SK-N-SH (cell line): ENCODE results near the gene LRRC8D. TPM values are rescaled to one million over a fixed set of nuclear protein-coding genes. Genes with fewer than 3 reads are reported as not detected.
A peak's percentile ranks its signal among the peaks of the same experiment; 100 is the strongest.

ENCODE experiments used
- CHD2 ChIP-seq: fragments of 150-350 bp; IDR thresholded peaks from 2 replicates; pipeline ENCODE4 v1.6.1; 2018; ENCODE audit warnings: low read length; ENCODE audit not compliant: partially characterized antibody
- ELF1 ChIP-seq: IDR thresholded peaks from 2 replicates; pipeline ENCODE4 v1.4.0; 2012
- EP300 ChIP-seq, 2 experiments: IDR thresholded peaks; 2 replicates each; pipeline versions ENCODE4 v1.4.0 to v1.6.1; 2012; ENCODE audit warnings: borderline replicate concordance in 1 of 2, low read depth in 1 of 2, low read length in 1 of 2
- EZH2phosphoT487 ChIP-seq: fragments of 200-600 bp; sonication (generic); IDR thresholded peaks from 2 replicates; pipeline ENCODE4 v1.6.1; 2017; ENCODE audit warnings: low read depth, mixed run types, mild to moderate bottlenecking, antibody characterized with exemption, moderate library complexity, borderline replicate concordance
- FOXJ3 ChIP-seq: sonication (generic); formaldehyde crosslinking; IDR thresholded peaks from 2 replicates; pipeline ENCODE4 v1.5.1; 2020; ENCODE audit warnings: mild to moderate bottlenecking, missing genetic modification reagents
- FOXM1 ChIP-seq: IDR thresholded peaks from 2 replicates; pipeline ENCODE4 v1.4.0; 2012; ENCODE audit warnings: low read depth, mild to moderate bottlenecking
- GABPA ChIP-seq: IDR thresholded peaks from 2 replicates; pipeline ENCODE4 v1.4.0; 2012; ENCODE audit warnings: low read depth, mild to moderate bottlenecking
- JUND ChIP-seq: IDR thresholded peaks from 2 replicates; pipeline ENCODE4 v1.4.0; 2012
- MAX ChIP-seq: IDR thresholded peaks from 2 replicates; pipeline ENCODE4 v1.4.0; 2012; ENCODE audit warnings: low read depth
- MEF2A ChIP-seq: IDR thresholded peaks from 2 replicates; pipeline ENCODE4 v1.4.0; 2012; ENCODE audit warnings: low read depth, borderline replicate concordance
- MXI1 ChIP-seq: IDR thresholded peaks from 2 replicates; pipeline ENCODE4 v1.6.1; 2012; ENCODE audit warnings: mild to moderate bottlenecking, low read depth, low read length, improper control_type of control experiment
- NRF1 ChIP-seq: IDR thresholded peaks from 2 replicates; pipeline ENCODE4 v1.6.1; 2012; ENCODE audit warnings: low read depth, mild to moderate bottlenecking, low read length
- PBX3 ChIP-seq: IDR thresholded peaks from 2 replicates; pipeline ENCODE4; 2012
- RAD21 ChIP-seq: IDR thresholded peaks from 2 replicates; pipeline ENCODE4 v1.6.1; 2012; ENCODE audit warnings: mild to moderate bottlenecking, low read length
- RCOR1 ChIP-seq: fragments of 150-350 bp; IDR thresholded peaks from 2 replicates; pipeline ENCODE4 v1.6.1; 2017; ENCODE audit warnings: antibody characterized with exemption, low read length
- RFX5 ChIP-seq: IDR thresholded peaks from 2 replicates; pipeline ENCODE4 v1.6.1; 2012; ENCODE audit warnings: mild to moderate bottlenecking, improper control_type of control experiment, low read length
- RXRA ChIP-seq: IDR thresholded peaks from 2 replicates; pipeline ENCODE4 v1.4.0; 2012; ENCODE audit warnings: low read depth, mild to moderate bottlenecking, borderline replicate concordance
- SIN3A ChIP-seq: IDR thresholded peaks from 2 replicates; pipeline ENCODE4 v1.6.1; 2012; ENCODE audit warnings: low read depth, mild to moderate bottlenecking, low read length, moderate library complexity, borderline replicate concordance
- USF1 ChIP-seq: IDR thresholded peaks from 2 replicates; pipeline ENCODE4 v1.4.0; 2012; ENCODE audit warnings: low read depth, borderline replicate concordance
- USF2 ChIP-seq: fragments of 150-350 bp; IDR thresholded peaks from 2 replicates; pipeline ENCODE4 v1.6.1; 2017; ENCODE audit warnings: antibody characterized with exemption, low read length, low read depth, borderline replicate concordance
- YY1 ChIP-seq: IDR thresholded peaks from 2 replicates; pipeline ENCODE4 v1.4.0; 2012; ENCODE audit warnings: low read depth, mild to moderate bottlenecking
- polyA plus RNA-seq, 3 experiments: library from polyadenylated mRNA; depleted of rRNA; stranded (reverse); fragments of >200 nt; gene quantifications; 2 replicates each; pipeline ENCODE4 v1.2.3, GENCODE V29; 2012
- TF ChIP-seq, protein P1 (sequence below): IDR thresholded peaks from 2 replicates; pipeline ENCODE4 v1.6.1; 2012; ENCODE audit warnings: mild to moderate bottlenecking, low read depth, low read length, moderate library complexity

Gene LRRC8D
- polyA plus RNA-seq, 1 of the 3 experiments (the other 2 are of a cell fraction), result 15.0 TPM

GRCh38 chr1:89907727-89908212 lies 86.9 kb downstream of the LRRC8D start (continued):
- TF ChIP-seq MAX (no peak), RAD21 (no peak), FOXM1 (0 out of 2 replicates have a peak, but pooled peaks have one; percentile 16), SIN3A (no peak), EZH2phosphoT487 (no peak), YY1 (no peak), ELF1 (no peak), GABPA (no peak), USF1 (no peak), EP300 (IDR thresholded peaks at IDR 0.05; ENCODE audit: borderline replicate concordance in 1 of 2, low read depth in 1 of 2, low read length in 1 of 2) (peak in 1 of 2 experiments; percentile 65; a peak in 1 of 4 replicates), MXI1 (no peak), MEF2A (no peak), FOXJ3 (CRISPR knock-in tag) (no peak), RCOR1 (no peak), NRF1 (no peak), CHD2 (no peak), USF2 (no peak), RFX5 (no peak), JUND (peak; percentile 60), PBX3 (peak; percentile 86), RXRA (0 out of 2 replicates have a peak, but pooled peaks have one; percentile 40)
- TF ChIP-seq, protein P1, sequence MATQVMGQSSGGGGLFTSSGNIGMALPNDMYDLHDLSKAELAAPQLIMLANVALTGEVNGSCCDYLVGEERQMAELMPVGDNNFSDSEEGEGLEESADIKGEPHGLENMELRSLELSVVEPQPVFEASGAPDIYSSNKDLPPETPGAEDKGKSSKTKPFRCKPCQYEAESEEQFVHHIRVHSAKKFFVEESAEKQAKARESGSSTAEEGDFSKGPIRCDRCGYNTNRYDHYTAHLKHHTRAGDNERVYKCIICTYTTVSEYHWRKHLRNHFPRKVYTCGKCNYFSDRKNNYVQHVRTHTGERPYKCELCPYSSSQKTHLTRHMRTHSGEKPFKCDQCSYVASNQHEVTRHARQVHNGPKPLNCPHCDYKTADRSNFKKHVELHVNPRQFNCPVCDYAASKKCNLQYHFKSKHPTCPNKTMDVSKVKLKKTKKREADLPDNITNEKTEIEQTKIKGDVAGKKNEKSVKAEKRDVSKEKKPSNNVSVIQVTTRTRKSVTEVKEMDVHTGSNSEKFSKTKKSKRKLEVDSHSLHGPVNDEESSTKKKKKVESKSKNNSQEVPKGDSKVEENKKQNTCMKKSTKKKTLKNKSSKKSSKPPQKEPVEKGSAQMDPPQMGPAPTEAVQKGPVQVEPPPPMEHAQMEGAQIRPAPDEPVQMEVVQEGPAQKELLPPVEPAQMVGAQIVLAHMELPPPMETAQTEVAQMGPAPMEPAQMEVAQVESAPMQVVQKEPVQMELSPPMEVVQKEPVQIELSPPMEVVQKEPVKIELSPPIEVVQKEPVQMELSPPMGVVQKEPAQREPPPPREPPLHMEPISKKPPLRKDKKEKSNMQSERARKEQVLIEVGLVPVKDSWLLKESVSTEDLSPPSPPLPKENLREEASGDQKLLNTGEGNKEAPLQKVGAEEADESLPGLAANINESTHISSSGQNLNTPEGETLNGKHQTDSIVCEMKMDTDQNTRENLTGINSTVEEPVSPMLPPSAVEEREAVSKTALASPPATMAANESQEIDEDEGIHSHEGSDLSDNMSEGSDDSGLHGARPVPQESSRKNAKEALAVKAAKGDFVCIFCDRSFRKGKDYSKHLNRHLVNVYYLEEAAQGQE, result no peak
